Testis (tissue), 3 donors: Measurements from ENCODE around the gene CDS2. TPM values are rescaled to one million over a fixed set of nuclear protein-coding genes. Genes with fewer than 3 reads are reported as not detected.

Source experiments
- DNase-seq: peaks from one replicate; pipeline ENCODE4 v3.0.0-alpha.2; 2019
- H3K27ac ChIP-seq, 2 donors: fragments of 200-600 bp; sonication (generic); one replicate each; pipeline ENCODE4 v1.5.1; 2019
- H3K27me3 ChIP-seq: fragments of 200-600 bp; sonication (generic); one replicate; pipeline ENCODE4 v1.5.1; 2019
- H3K36me3 ChIP-seq: fragments of 200-600 bp; sonication (generic); one replicate; pipeline ENCODE4 v1.5.1; 2017; ENCODE audit warnings: low read depth; ENCODE audit errors: missing control alignments
- H3K4me1 ChIP-seq: fragments of 200-600 bp; sonication (generic); one replicate; pipeline ENCODE4 v1.5.1; 2019
- H3K4me3 ChIP-seq, 2 donors: fragments of 200-600 bp; sonication (generic); one replicate each; pipeline ENCODE4 v1.5.1; 2017 to 2019
- H3K9me3 ChIP-seq: fragments of 200-600 bp; sonication (generic); one replicate; pipeline ENCODE4 v1.5.1; 2017
- CTCF ChIP-seq, 3 experiments: fragments of 450-650 bp in 2 of 3; fragments of 200-600 bp in 1 of 3; sonication (generic) in 1 of 3; IDR thresholded peaks; one replicate each; pipeline ENCODE4 v1.5.1; 2016 to 2019; ENCODE audit warnings: antibody characterized with exemption in 3 of 3, mild to moderate bottlenecking in 2 of 3, moderate library complexity in 1 of 3
- POLR2A ChIP-seq: fragments of 450-650 bp; IDR thresholded peaks from one replicate; pipeline ENCODE4 v1.6.1; 2017; ENCODE audit warnings: antibody characterized with exemption, mild to moderate bottlenecking, moderate library complexity
- WGBS, 2 donors: methylation state at CpG; one replicate each; pipeline ENCODE4 v1.1.5; 2018; 5-methylcytosine and 5-hydroxymethylcytosine counted together
- intact Hi-C: fragments of 100-400 bp; cut with DNase I; formaldehyde crosslinking; loops from one replicate; pipeline ENCODE4 v1.15.1; 2023; ENCODE audit warnings: low total_unique reads
- polyA plus RNA-seq: library from polyadenylated mRNA; stranded (reverse); fragments of 350-450 nt; fragmentation: Illumina TruSeq; extraction: RNeasy Lipid Tissue Mini Kit (QIAGEN cat#74804); gene quantifications from one replicate; pipeline ENCODE4 v1.2.3, GENCODE V29; 2014; ENCODE audit warnings: low read depth, low replicate concordance; ENCODE audit not compliant: insufficient read depth
- total RNA-seq, 2 donors: library from RNA; depleted of rRNA; stranded (reverse); fragments of >200 nt; gene quantifications; one replicate each; pipeline ENCODE4 v1.2.3, GENCODE V29; 2016

The CDS2 gene
- total and polyA plus RNA-seq, 3 donors from 2014 or later = 55.0 to 71.0 (median 65.7) TPM

GRCh38 chr20:5164645-5165625 lies 38.1 kb downstream of the CDS2 start:
- DNase-seq = no peak
- Histone ChIP-seq H3K36me3 (no peaks in the 10 kb centered on the region), H3K4me1 (no peaks in the 10 kb centered on the region), H3K9me3 (no peaks in the 10 kb centered on the region), H3K27ac (no peak overlapping the region), H3K4me3 (no peak overlapping the region), H3K27me3 (no peaks in the 10 kb centered on the region)
- no peak for TF ChIP-seq CTCF (IDR thresholded peaks at IDR 0.05)
- WGBS, 2 donors = 77 to 81% methylated on average over 13 of the region's 13 CpGs
- intact Hi-C loops = no loop called here

- Histone ChIP-seq H3K9me3 (no peaks in the 10 kb centered on the region), H3K36me3 (no peaks in the 10 kb centered on the region), H3K4me1 (peaks cover 19% of the 10 kb centered on the region), H3K27me3 (no peaks in the 10 kb centered on the region), H3K27ac (no peak overlapping the region), H3K4me3 (no peak overlapping the region)
- WGBS, 2 donors = 42 to 54% methylated on average over 3 of the region's 3 CpGs
- DNase-seq = no peak
- intact Hi-C loops = no loop called here
- no peak for TF ChIP-seq POLR2A
- TF ChIP-seq CTCF (IDR thresholded peaks at IDR 0.05) = no peak
Observed at GRCh38 chr20:5168651-5169396, 42.0 kb downstream of the CDS2 start.

- no peak for TF ChIP-seq POLR2A
- no peak for TF ChIP-seq CTCF (IDR thresholded peaks at IDR 0.05)
- H3K27me3 ChIP-seq = no peaks in the 10 kb centered on the region
- peaks cover 19% of the 10 kb centered on the region for H3K4me1 ChIP-seq
- 72 to 93% methylated on average over 6 to 8 of the region's 8 CpGs for WGBS, 2 donors
- H3K36me3 ChIP-seq = no peaks in the 10 kb centered on the region
- H3K4me3 ChIP-seq = no peak overlapping the region
- no peak overlapping the region for H3K27ac ChIP-seq
- no peak for DNase-seq
- no peaks in the 10 kb centered on the region for H3K9me3 ChIP-seq
- intact Hi-C loops = no loop called here
Observed at GRCh38 chr20:5170341-5170740, 43.5 kb downstream of the CDS2 start.

GRCh38 chr20:5171064-5171789 lies 44.4 kb downstream of the CDS2 start:
- peaks cover 19% of the 10 kb centered on the region for H3K4me1 ChIP-seq
- peak; percentile 40 for DNase-seq

More at GRCh38 chr20:5171064-5171789, 44.4 kb downstream of the CDS2 start:
- no peaks in the 10 kb centered on the region for H3K9me3 ChIP-seq
- TF ChIP-seq CTCF (IDR thresholded peaks at IDR 0.05) (no peak), POLR2A (no peak)
- H3K36me3 ChIP-seq = no peaks in the 10 kb centered on the region
- WGBS, 2 donors = 40 to 56% methylated on average over 14 of the region's 14 CpGs
- H3K4me3 ChIP-seq = no peak overlapping the region
- intact Hi-C loops = no loop called here
- peak overlapping the region; percentile 28 to 39 for H3K27ac ChIP-seq
- H3K27me3 ChIP-seq = no peaks in the 10 kb centered on the region
